HG02970 (cell line): Measurements from ENCODE around the gene ULK1.

Source experiments
- ATAC-seq: cut with Tn5 transposase; IDR thresholded peaks from one replicate; pipeline ENCODE4 v1.9.1; 2021; ENCODE audit warnings: mild to moderate bottlenecking, moderate library complexity, moderate number of reproducible peaks; ENCODE audit not compliant: unreplicated experiment, low FRiP score

ULK1 gene

GRCh38 chr12:131905630-131906091, 11.2 kb downstream of the ULK1 start:
- no peak for ATAC-seq

GRCh38 chr12:131907379-131908091, 13.1 kb downstream of the ULK1 start:
- ATAC-seq = no peak

- no peak for ATAC-seq
Observed at GRCh38 chr12:131908092-131909080, 14.0 kb downstream of the ULK1 start.

GRCh38 chr12:131909081-131909751, 14.8 kb downstream of the ULK1 start:
- no peak for ATAC-seq

GRCh38 chr12:131909752-131910219, 15.4 kb downstream of the ULK1 start:
- no peak for ATAC-seq

- ATAC-seq = no peak
Observed at GRCh38 chr12:131910302-131911027, 16.0 kb downstream of the ULK1 start.

- no peak for ATAC-seq
Observed at GRCh38 chr12:131911028-131911650, 16.7 kb downstream of the ULK1 start.

- ATAC-seq = no peak
Observed at GRCh38 chr12:131911851-131912477, 17.5 kb downstream of the ULK1 start.

- ATAC-seq = no peak
Observed at GRCh38 chr12:131912518-131913274, 18.3 kb downstream of the ULK1 start.

GRCh38 chr12:131913666-131914065, 19.2 kb downstream of the ULK1 start:
- ATAC-seq = no peak

GRCh38 chr12:131914179-131914702, 19.8 kb downstream of the ULK1 start:
- no peak for ATAC-seq

- no peak for ATAC-seq
Observed at GRCh38 chr12:131915000-131915689, 20.7 kb downstream of the ULK1 start.

GRCh38 chr12:131915823-131916222, 21.4 kb downstream of the ULK1 start:
- ATAC-seq = no peak

- no peak for ATAC-seq
Observed at GRCh38 chr12:131916306-131917138, 22.1 kb downstream of the ULK1 start.

GRCh38 chr12:131917139-131917710, 22.8 kb downstream of the ULK1 start:
- no peak for ATAC-seq

GRCh38 chr12:131917711-131918306, 23.4 kb downstream of the ULK1 start:
- ATAC-seq = no peak
